Mammary epithelial cell (primary cell): ENCODE measurements around the gene NUP153.

Source experiments
- CTCF ChIP-seq, 2 donors: IDR thresholded peaks in 1 of 2; conservative IDR thresholded peaks in 1 of 2; 2 replicates each; pipeline ENCODE4 v1.5.1; 2011 to 2012; ENCODE audit warnings: inconsistent platforms in 2 of 2, low read length in 2 of 2, mild to moderate bottlenecking in 2 of 2, control low read depth in 1 of 2, low read depth in 1 of 2; ENCODE audit not compliant: insufficient read depth in 1 of 2; ENCODE audit errors: extremely low read depth in 1 of 2
- EZH2 ChIP-seq: IDR thresholded peaks from 2 replicates; pipeline ENCODE4 v1.6.1; 2012; ENCODE audit warnings: low read length, inconsistent platforms, borderline replicate concordance

- TF ChIP-seq CTCF (conservative IDR thresholded peaks at IDR 0.05 in 1 of 2, IDR thresholded peaks at IDR 0.05 in 1 of 2; ENCODE audit: extremely low read depth in 1 of 2, insufficient read depth in 1 of 2, low read depth in 1 of 2, low read length in 2 of 2) (no peak), EZH2 (no peak)
Measured at GRCh38 chr6:17672064-17672718, 34.5 kb downstream of the NUP153 start.
